ENCODE results near the gene HOXD4.

The HOXD4 gene

DNA sequence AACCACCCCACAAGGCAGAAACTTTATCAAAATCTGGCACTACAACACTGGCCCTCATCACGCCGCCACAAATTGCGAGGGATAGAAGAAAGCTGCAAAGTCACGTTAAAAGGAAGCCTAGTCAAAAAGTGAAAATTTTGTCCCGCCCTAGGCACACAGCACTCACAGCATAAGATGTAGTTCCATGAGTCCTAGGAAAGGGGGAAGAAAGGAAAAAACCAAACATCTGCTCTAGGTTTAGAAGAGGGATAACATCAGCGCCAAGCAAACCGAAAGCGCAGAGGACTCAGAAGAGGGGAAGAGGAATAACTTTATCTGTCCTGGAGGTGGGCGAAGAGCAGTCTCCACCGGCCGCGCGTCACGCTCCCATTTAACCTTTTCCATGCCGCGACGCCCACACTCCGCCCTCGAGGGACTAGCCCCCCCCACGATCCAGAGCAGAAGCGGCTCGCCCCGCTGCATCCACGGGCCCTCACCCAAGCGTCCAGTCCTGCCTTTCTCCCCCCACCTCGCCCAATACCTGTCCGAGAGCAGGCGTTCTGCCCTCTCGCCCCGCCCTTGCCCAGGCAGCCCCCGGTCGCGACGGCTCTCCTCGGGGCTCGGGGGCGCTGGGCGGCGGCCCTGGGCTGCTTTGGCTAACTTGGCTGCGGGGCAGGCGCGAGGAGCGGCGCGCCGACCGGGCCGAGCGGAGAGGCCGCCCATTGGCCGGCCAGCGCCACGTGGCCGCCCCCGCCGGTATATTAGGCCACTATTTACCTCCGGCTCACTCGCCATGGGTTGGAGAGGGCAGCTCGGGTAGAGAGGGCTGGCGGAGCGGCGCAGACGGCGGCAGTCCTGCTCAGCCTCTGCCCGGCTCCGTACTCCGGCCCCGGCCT lies 36.8 kb downstream of the HOXD4 start, which contains the start of gene HOXD1:
Gene HOXD1, plus strand, starts transcription at position 770 of the 875 bp plus-strand sequence. CDS start 134 bp downstream, outside the sequence.
- TF ChIP-seq, protein P1, sequence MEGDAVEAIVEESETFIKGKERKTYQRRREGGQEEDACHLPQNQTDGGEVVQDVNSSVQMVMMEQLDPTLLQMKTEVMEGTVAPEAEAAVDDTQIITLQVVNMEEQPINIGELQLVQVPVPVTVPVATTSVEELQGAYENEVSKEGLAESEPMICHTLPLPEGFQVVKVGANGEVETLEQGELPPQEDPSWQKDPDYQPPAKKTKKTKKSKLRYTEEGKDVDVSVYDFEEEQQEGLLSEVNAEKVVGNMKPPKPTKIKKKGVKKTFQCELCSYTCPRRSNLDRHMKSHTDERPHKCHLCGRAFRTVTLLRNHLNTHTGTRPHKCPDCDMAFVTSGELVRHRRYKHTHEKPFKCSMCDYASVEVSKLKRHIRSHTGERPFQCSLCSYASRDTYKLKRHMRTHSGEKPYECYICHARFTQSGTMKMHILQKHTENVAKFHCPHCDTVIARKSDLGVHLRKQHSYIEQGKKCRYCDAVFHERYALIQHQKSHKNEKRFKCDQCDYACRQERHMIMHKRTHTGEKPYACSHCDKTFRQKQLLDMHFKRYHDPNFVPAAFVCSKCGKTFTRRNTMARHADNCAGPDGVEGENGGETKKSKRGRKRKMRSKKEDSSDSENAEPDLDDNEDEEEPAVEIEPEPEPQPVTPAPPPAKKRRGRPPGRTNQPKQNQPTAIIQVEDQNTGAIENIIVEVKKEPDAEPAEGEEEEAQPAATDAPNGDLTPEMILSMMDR (IDR thresholded peaks at IDR 0.05; ENCODE audit: low read depth, low read length, missing control alignments) = no peak
- in situ Hi-C loops (cut with HindIII; ENCODE audit: low sequenced_read_pairs) = no loop called here
- no peak for DNase-seq (ENCODE audit: low read depth)
- H3K4me3 ChIP-seq (ENCODE audit: low read depth, low read length) = peak within 1 kb of the TSS; percentile 39

DNA sequence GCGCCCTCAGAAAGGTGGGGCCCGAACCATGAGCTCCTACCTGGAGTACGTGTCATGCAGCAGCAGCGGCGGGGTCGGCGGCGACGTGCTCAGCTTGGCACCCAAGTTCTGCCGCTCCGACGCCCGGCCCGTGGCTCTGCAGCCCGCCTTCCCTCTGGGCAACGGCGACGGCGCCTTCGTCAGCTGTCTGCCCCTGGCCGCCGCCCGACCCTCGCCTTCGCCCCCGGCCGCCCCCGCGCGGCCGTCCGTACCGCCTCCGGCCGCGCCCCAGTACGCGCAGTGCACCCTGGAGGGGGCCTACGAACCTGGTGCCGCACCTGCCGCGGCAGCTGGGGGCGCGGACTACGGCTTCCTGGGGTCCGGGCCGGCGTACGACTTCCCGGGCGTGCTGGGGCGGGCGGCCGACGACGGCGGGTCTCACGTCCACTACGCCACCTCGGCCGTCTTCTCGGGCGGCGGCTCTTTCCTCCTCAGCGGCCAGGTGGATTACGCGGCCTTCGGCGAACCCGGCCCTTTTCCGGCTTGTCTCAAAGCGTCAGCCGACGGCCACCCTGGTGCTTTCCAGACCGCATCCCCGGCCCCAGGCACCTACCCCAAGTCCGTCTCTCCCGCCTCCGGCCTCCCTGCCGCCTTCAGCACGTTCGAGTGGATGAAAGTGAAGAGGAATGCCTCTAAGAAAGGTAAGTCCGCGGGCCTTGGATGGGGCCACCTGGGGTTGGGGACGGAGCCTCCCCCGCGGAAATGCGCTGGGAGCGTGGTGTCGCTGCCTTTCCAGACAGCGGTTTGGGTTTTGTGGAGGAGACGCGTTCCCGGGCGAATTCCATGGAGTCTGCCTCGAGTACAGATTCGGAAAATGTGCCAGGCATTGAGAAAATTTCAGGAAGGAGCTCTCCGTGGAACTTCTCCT lies 37.7 kb downstream of the HOXD4 start:
- TF ChIP-seq, protein P1 (IDR thresholded peaks at IDR 0.05; ENCODE audit: low read depth, low read length, missing control alignments) = no peak
- no peak for DNase-seq (ENCODE audit: low read depth)
- peak overlapping the region; percentile 39 for H3K4me3 ChIP-seq (ENCODE audit: low read depth, low read length)
- in situ Hi-C loops (cut with HindIII; ENCODE audit: low sequenced_read_pairs) = no loop called here

DNA sequence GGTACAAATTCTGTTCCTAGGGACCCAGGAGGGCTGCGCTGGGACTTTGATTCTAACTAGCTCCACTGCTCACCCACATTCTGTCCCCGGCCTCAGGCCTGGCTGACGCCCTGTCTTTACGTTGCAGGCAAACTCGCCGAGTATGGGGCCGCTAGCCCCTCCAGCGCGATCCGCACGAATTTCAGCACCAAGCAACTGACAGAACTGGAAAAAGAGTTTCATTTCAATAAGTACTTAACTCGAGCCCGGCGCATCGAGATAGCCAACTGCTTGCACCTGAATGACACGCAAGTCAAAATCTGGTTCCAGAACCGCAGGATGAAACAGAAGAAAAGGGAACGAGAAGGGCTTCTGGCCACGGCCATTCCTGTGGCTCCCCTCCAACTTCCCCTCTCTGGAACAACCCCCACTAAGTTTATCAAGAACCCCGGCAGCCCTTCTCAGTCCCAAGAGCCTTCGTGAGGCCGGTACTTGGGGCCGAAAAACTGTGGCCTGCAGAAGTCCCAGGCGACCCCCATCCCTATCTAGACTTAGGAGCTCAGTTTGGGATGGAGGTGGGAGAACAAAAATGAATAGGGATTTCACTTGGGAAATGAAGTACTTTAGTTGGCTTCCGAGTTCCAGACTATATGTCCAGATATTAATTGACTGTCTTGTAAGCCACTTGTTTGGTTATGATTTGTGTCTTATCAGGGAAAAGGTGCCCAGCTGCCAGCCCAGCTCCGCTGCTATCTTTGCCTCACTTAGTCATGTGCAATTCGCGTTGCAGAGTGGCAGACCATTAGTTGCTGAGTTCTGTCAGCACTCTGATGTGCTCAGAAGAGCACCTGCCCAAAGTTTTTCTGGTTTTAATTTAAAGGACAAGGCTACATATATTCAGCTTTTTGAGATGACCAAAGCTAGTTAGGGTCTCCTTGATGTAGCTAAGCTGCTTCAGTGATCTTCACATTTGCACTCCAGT lies 38.6 kb downstream of the HOXD4 start:
- in situ Hi-C loops (cut with HindIII; ENCODE audit: low sequenced_read_pairs) = no loop called here
- TF ChIP-seq, protein P1 (IDR thresholded peaks at IDR 0.05; ENCODE audit: low read depth, low read length, missing control alignments) = no peak
- DNase-seq (ENCODE audit: low read depth) = no peak
- no peak overlapping the region for H3K4me3 ChIP-seq (ENCODE audit: low read depth, low read length)

DNA sequence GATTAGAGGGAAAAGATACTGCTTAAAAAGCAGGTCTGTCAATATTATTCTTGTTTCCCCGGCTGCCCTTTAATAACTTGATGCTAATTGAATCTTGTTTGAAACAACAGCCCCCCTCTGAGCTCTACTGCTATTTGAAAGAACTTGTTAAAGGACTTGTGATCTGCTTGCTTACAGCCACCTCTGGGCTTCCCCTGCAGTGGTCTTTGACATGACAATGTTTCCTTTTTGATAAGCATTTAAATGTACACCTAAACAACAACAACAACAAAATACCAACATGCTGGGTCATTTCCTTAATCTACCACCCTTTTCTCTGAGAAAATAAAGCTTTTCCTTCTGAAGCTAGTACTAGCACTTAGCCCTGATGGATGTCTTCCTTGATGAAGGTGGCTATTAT lies 41.0 kb downstream of the HOXD4 start:
- in situ Hi-C loops (cut with HindIII; ENCODE audit: low sequenced_read_pairs) = no loop called here

DNA sequence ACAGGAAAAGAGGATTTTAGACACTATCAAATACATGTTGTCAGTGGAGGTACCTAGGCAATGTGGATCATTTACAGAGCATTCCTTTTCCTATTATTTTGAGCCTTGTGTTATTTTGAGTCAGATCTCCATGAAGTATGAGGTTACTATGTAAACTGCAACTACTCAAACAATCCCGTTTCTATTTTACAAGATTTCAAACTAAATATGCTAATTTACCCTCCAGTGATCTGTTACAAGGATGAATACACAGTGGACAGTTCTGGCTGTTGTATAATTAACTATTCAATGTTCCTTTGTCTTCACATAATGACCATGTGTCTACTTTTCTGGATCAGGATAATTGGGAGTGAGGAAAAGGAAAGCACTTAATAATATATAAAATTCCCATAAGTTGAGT lies 41.7 kb downstream of the HOXD4 start:
- H3K4me3 ChIP-seq (ENCODE audit: low read depth, low read length) = no peak overlapping the region
- in situ Hi-C loops (cut with HindIII; ENCODE audit: low sequenced_read_pairs) = no loop called here
- no peak for DNase-seq (ENCODE audit: low read depth)
- TF ChIP-seq, protein P1 (IDR thresholded peaks at IDR 0.05; ENCODE audit: low read depth, low read length, missing control alignments) = no peak

More for the DNA sequence above, 41.0 kb downstream of the HOXD4 start:
- DNase-seq (ENCODE audit: low read depth) = no peak
- no peak overlapping the region for H3K4me3 ChIP-seq (ENCODE audit: low read depth, low read length)
- TF ChIP-seq, protein P1 (IDR thresholded peaks at IDR 0.05; ENCODE audit: low read depth, low read length, missing control alignments) = no peak

Data from astrocyte of the cerebellum (primary cell).